HL-60/S4 (cell line): ENCODE data around the gene SEC24D.

Experiments used
- in situ Hi-C: fragments of 300-500 bp; cut with MboI; formaldehyde crosslinking; loops from 2 replicates; pipeline ENCODE4 v1.14.3; 2022; ENCODE audit warnings: low sequenced_read_pairs

SEC24D gene

DNA sequence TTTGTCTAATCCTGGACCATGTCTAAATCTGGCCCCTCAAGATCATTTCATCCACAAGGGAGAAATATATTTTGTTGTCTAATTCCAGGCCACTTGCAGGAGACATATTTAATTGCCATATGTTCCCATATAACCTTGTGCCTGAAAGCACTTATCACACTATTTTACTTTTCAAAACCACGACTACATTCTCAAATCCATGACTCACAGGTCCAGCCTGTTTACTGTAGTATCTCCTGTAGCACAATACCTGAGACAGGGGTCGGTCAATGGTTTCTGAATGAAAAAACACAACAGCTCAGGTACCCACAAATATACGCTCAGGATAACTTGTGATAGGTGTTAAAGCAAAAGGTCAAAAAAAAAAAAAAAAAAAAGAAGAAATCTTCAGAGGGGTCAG lies 60.9 kb downstream of the SEC24D start:
- in situ Hi-C loops, result loop anchor here (10.0 kb wide), 1 partner anchor 180 kb away; no protein-coding TSS in a partner anchor

DNA sequence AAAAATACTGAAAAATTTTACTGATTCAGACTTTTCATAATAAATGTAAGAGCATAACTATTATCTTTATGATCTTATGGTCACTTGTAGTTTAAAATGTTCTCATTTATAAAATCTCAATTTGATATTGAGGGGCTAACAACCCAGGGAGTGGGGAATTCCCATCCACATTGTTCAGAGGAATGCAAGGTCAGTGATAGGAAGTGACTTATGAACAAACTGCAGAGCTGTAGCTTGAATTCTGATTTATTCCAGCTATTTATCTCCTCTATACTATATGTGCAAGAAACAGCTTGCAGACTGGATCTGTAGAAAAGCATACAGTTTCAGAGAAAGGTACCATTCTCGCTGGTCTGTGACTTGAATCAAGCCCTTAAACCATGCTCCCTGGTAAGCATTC lies 61.6 kb downstream of the SEC24D start:
- in situ Hi-C loops, result loop anchor here (10.0 kb wide), 1 partner anchor 180 kb away; no protein-coding TSS in a partner anchor

DNA sequence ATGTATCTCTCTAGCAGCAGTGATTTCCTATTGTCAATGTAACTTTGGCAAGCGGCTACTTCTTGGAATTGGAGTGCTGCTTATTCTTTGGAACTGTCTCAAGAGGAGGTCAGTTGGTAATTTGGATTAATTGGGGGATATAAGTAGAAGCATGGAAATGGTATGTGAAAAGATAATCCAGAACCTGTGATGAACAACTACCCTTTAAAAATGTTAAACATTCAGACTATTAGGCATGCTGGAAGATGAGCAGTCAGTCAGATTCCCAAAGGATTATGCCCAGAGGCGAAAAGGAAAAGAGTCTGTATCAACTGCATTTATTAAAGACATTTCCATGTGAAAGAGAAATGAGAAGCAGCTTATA lies 62.5 kb downstream of the SEC24D start:
- in situ Hi-C loops, result loop anchor here (10.0 kb wide), 1 partner anchor 181 kb away; no protein-coding TSS in a partner anchor

DNA sequence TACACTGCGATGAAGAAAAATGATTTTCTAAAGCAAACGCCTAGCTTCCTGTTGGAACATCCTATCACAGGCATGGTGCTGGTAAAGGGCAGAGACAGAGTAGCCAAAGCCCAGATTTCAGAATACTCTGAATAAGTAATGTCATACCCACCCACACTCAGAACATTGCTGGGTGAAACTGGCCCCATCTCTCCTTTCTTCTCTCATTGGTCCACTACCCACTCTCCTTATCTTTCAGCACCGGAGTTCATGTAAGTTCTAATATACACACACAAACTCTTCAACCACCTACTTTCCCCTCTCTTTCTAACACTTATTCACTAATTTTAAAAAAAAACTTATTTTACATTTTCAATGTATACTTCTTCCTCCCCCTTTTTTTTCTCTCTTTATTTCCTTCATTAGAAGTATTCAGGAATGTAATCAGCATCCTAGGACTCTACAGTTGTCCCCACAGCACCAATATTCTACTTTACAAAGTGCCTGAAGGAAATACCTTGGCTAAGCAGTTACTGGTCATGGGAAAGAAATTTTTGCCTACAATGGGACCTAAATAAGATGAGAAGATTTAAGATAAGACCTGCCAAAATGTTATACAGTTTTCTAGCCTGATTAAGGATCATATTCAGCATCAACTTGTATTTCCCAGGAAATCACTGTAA lies 63.0 kb downstream of the SEC24D start:
- in situ Hi-C loops, result loop anchor here (10.0 kb wide), 1 partner anchor 182 kb away; no protein-coding TSS in a partner anchor

DNA sequence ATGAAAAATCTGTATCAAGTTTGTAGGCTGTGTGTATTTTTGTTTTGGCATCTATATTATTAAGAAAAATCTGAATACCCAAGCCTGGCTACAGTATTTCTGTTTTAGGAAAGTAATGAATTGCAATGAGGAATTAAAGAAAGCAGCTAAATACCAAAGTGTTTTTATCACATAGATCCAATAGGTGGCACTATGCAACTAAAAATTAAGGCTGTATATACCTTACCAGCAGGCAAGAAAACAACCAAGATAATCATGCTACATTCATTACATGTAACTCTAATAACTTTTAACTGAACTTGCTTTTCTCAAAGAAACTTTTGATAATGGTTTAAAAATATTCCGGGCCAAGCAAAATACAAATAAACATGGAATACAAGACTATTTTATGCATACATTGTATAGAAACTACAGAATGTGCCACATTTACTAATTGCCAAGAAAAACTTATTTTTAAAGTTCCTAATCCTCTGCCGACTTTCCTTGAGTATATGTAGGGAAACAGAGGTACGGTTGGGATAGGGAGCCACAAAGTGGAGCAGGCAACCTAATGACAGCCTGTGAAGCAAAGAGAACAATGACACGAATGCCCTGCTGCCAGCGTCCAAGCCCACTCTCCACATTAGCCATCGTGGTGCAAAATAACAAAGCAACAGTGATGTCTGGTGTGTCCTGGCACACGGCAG lies 63.7 kb downstream of the SEC24D start:
- in situ Hi-C loops, result loop anchor here (10.0 kb wide), 1 partner anchor 183 kb away; no protein-coding TSS in a partner anchor

DNA sequence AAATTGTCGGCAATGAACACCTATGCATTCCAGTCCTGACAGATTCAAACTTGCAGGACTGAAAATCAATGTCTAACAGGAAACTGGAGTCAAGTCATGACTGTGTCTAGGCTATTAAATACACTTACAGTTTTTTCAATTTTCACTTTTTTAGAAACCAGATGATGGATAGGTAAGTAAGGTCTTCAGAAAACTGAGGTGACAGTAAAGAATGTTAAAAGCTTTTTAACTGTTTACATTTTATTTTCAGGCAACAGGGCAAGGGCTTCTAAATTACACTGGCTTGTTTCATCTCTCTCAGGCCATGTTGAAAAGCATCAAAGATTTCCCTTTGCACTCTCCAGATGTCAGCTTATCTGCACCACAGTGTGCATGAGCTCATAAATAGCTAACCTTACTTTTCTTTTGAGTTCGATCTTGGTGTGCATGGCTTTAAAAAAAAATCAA lies 65.2 kb downstream of the SEC24D start:
- in situ Hi-C loops, result loop anchor here (10.0 kb wide), 1 partner anchor 184 kb away; no protein-coding TSS in a partner anchor

DNA sequence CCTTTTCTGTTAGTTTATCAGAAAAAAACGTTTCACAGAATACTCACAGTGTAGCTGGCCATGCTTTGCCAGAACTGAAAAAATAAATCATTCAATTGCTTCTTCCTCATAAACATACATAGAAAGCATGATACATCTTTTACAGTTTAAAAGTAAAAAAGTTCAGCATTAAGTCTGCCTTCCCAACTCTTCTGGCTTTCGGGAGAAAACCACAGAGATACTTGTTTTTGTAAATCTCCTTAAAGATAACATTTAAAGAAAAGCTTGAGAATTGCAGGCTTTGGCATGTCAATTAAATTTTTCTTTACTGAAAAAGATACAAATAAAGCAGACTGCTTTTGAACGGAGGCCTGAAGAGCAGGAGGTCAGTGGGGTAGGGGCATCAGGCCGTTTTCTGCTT lies 66.8 kb downstream of the SEC24D start:
- in situ Hi-C loops, result no loop called here

DNA sequence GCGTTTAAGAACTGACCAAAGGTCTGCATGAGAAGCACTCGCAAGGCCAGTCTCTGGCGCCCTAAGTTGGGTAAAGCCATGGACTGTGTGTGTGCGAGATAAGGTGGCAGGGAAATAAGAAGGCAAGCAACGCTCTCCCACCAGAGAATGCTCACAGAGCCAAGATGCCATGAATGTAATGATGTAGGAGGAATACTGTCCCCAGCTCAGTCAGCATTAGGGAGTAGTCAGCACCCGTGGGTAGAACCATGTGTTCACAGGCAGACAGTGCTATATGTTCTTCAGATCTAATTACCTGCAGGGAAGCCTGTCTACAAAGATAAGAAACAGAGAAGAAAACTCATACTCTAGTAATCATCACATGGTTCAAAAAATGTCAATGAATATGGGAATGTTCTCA lies 68.8 kb downstream of the SEC24D start:
- in situ Hi-C loops, result no loop called here

DNA sequence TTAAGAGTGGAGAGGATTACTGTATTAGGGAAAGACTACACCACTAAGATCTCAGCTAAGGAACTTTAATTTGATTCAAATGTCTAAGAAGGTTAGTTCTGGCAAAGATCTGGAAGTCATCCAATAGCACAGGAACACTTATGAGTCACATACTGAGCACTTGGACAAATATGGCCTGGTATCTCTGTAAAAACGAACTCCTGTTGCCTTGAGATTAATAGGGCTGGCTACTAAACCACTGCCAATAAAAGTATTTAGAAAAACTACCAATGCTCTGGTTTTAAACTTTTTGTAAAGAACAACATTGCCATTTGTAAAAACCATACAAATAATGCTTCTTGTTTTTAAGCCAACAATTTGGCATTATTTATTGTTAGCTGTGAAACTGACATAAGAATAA lies 70.5 kb downstream of the SEC24D start:
- in situ Hi-C loops, result no loop called here

DNA sequence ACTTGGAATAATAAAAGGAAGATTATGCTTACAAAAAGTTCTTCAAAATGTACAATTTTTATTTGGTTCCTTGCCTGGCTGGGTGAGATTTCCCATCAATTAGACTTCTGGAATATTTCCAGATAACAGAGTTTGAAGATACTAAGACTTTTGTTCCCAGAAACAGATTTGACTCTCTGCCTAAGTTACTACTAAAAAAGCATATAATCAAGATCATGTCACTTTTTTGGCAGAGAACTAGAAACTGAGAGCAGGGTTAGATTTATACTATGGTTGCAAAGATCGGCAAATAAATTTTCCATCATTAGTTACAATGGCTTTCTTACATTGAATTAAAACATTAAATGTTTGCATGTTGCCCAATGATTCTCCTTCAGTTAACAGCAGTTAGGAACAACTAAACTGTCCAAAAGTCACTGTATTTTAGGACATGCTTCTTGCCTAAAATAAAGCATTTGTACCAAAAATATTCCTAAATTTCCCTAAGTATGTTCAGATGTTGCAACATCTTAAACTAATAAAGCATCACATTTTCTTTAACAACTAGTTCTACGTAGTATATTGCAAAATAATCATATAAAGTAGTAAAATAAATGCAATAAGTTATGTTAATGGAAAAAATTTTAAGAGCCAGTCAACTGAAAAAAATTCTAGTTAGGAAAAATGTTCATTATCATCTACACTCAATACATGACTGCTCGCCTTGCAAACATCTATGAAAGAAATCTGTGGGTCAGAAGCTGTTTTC lies 73.0 kb downstream of the SEC24D start:
- in situ Hi-C loops, result no loop called here

DNA sequence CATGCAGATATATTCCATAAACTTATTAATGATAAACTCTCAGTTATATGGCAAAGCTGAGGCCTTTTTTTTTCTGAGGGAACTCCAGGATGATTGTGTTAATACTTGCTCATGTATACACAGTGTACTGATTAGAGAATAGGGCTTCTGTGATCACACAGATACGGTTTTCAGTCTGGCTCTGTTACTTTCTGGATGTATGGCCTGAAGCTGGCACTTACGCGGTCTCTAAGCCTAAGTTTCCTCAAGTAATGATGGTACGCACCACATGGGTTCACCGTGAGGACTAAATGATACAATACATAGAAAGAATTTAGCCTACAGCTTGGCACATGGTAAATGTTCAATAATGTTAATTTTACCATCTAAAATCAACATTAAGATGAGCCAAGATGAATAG lies 73.8 kb downstream of the SEC24D start:
- in situ Hi-C loops, result no loop called here

DNA sequence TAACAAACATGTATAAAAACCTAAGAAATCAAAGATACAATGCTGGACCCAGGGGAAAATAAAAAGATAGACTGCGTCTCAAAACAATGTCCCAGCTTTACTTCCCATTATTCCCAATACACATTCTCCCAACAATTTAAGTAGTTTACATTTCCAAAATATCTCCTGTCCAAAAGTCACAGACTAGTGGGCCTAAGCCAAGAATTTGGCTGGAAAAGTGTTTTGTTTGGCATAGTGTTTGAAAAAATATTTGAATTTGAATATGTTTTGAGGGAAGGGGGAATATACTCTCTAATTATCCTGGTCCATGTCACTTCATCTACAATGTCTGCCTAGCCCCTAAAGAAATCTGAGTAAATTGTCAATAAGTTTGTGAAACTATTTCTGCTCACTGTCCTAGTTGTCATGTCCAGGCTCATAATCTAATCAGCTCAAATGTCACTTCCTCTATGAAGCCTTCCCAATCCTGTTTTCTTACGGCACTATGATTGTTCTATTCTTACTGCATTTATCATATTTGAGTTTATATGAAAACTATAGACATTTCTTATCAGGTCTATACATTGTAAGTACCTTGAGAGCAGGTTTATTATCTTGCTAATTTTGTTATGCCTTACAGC lies 74.4 kb downstream of the SEC24D start:
- in situ Hi-C loops, result no loop called here

DNA sequence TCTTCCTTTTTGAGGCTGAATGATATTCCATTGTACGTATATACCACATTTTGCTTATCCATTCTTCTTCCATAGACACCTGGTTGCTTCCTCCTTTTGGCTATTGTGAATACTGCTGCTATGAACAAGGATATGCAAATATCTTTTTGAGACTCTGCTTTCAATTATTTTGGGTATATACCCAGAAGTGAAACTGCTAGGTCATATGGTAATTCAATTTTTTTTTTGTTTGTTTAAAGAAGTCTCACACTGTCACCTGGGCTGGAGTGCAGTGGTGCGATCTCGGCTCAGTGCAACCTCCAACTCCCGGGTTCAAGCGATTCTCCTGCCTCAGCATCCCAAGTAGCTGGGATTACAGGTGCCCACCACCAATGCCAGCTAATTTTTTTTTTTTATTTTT lies 75.4 kb downstream of the SEC24D start:
- in situ Hi-C loops, result no loop called here

DNA sequence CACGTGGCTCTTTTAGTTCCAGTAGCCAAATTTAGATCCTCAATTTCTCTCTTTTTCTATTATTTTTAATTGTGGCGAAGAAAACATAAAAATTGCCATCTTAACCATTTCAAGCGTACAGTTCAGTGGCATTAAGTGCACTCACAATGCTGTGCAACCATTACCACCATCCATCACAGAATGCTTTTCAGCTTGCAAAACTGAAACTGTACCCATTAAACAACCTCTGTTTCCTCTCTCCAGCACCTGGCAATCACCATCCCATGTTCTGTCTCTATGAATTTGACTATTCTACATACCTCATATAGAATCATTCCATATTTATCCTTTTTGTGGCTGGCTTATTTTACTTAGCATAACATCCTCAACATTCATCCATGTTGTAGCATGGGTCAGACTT lies 75.8 kb downstream of the SEC24D start:
- in situ Hi-C loops, result no loop called here

DNA sequence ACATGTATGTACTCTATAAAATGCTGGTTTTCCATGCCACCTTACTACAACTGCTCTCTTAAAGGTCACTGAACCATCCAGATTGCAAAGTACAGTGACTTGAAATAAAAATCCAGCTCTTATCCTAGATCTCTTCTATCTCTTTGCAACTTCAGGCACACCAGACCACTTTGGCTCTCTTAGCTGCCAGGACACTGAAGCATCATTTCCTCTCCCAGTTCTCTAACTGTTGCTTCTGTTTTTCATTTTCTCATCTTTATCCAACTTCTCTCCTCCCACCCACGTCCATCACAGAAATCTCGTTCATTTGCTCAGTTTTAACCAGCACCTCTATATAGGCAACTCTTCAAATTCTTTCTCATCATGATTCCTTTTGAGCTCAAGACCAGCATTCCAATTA lies 76.4 kb downstream of the SEC24D start:
- in situ Hi-C loops, result loop anchor here (10.0 kb wide), 1 partner anchor 215 kb away; no protein-coding TSS in a partner anchor

DNA sequence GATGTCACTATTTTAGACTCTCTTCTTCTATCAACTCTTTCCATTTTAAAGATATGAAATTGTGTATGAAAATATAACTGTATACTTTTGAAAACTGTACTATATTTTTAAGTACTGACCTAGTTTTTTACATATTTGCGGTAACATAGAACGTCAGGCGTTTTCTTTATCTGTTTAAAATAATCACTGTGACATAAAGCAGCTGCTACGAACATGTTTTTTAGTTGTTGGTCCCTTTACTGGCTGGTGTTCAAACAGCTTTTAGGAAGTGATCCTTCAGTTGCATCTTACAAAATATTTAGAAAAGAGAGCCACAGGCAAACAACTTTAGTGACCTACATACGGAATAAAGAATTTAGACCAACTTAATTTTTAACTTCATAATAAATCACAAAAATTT lies 77.6 kb downstream of the SEC24D start:
- in situ Hi-C loops, result loop anchor here (10.0 kb wide), 1 partner anchor 217 kb away; no protein-coding TSS in a partner anchor

DNA sequence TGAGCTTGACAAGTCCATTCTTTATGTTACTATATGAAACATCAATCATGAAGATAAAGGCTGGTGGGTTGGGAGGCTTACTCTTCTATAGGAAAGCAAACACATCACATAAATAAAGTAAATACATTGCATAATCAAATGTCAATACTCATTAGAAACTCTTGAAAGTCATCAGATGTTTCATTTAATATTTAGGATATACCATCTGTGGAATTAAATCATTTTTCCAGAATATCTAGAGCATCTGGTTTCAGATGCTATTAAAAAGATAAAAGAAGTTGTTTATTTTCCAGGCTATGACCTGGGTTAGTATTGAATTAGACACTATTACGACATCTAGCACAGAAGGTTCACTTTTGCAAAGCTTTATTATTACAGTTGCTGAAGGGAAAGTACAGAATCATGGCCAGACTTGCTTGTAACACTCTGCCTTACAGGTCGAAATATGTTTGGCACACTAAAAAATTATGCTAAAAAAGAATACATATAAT lies 78.1 kb downstream of the SEC24D start:
- in situ Hi-C loops, result loop anchor here (10.0 kb wide), 1 partner anchor 217 kb away; no protein-coding TSS in a partner anchor

DNA sequence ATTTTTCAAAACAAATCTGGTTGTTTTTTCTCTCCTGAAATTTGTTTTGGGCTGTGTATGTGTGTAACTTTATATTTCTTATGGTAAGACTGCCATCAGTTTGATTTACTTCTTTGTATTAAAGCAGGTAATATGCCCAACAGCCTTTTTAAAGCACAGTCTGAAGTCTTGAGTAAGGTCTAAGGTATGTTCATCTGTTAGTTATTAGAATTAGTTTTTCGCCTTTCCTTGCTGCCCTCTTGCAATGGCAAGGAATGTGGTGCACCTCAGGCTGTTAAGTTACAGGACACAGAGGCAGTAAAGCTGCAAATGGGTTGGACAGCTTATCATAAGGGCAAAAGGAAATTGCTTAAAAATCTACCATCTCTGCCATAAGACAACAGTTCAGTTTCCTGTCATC lies 79.0 kb downstream of the SEC24D start:
- in situ Hi-C loops, result loop anchor here (10.0 kb wide), 1 partner anchor 218 kb away; no protein-coding TSS in a partner anchor

DNA sequence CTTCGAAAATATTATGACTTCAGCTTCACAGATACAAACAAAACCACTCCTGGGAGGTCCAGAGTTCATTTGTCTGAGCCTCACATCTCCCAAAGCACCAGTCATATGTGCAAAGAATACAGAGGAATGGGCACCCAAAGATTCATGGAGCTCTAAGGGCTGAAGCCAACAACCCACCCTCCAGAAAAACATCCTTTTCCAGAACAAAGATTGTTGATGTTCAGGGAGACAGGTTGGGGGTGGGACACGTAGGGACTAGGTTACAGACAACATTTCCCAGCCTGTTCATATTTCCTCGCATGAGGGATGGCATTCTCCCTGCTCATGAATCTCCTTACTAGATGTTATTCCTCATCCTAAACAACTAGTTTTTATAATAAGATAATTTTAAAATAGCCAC lies 79.5 kb downstream of the SEC24D start:
- in situ Hi-C loops, result loop anchor here (10.0 kb wide), 1 partner anchor 218 kb away; no protein-coding TSS in a partner anchor

DNA sequence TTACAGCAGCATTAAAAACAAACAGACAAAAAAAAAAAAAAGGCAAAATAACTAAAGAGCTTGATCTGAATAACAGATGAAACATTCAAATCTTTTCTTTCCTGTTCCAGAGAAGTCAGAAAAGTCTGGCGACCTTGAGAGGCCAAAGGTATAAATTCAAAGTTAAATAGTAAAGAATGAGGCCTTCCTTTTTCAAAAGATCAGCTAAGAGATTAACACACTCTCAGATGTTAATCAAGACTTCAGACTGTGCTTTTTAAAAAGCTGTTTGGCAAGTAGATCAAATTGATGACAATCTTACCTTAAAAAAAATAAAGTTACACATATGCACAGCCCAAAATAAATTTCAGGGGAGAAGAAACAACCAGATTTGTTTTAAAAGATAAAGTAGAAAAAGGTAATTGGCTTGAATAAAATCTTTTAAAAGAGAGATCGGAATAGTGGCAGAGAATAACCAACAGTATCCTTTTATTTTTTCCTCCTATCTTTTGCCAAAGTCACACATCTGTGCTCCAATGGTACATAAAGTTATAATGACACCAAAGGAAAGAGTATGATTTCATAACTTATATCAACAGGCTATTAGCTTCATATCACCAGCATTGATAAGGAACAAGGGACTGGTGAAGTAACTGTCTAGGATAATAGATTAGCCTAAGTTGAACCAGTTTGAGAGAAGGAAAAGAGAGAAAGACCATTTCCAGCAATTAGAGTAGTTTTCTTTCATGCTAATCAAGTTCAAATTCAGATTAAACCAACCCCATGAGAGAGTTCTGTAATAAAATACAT lies 80.3 kb downstream of the SEC24D start:
- in situ Hi-C loops, result loop anchor here (10.0 kb wide), 1 partner anchor 219 kb away; no protein-coding TSS in a partner anchor
